Activated T-helper 1 cell treated with anti-CD3 and anti-CD28 coated beads, Interleukin-2, amount 50 U/mL, for 16 hours (primary cell): ENCODE data around the gene SLC1A1.

ENCODE experiments used
- DNase-seq, 2 donors: peaks; one replicate each; pipeline ENCODE4 v3.0.0-alpha.2; 2020; ENCODE audit warnings: low read depth in 1 of 2, low spot score in 1 of 2

SLC1A1 gene

DNA sequence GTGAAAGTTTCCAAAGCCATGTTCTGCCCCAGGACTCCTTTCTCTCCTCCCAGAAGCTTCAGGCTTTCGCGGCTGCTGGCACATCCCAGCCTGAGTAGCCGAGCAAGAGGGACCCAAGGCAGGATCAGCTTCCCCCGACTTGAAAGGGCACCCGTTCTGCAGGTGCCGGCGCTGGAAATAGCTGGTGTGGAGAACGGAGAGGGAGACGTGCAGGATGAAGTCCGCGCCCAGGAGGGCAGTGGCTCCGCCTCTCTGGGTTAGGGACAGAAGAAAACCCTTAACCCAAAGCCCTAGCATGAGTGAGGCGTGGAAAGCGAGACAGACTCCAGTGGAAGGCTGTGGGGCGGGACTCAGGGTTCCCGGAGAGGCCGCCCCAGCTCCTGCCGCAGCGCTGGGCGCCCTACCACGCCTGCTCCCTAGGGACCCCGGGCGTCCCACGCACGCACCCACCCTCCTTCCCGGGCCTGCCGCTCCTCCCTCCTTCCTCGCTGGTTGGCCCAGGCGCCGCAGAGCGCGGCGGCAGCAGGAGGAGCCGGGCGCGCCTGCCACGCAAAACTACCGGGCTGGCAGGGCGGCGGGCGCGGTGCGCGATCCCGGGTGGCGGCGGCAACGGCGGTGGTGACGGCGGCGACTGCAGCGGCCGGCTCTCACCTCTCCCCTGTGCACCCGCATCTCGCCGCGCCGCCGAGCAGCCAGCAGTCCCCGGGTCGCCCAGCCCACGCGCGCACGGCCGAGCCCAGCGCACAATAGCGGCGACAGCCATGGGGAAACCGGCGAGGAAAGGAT lies at the start of gene SLC1A1:
TSS of gene SLC1A1 (plus strand) at position 550 of the 786 bp plus-strand sequence. CDS start at position 762, 212 bp downstream.
- DNase-seq = no peak

DNA sequence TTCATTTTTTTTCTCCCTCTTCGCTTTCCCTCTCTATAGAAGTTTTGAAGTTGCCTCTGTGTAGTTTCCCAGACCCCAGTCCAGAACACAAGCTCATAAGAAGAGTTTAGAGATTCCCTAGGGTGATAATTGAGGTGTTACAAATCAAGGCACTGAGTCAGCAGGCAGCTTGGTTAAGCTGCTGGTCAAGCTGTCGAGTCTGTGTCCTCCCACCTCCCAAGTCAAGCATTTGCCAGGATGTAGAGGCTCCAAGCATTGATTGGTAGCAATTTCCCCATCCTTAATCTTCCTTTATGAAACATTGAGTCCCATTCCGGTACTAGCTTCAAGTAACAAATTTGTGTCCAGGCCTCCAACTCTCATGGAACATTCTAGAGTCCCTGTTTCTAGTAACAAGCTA lies 47.5 kb upstream of the SLC1A1 start:
- DNase-seq = no peak

DNA sequence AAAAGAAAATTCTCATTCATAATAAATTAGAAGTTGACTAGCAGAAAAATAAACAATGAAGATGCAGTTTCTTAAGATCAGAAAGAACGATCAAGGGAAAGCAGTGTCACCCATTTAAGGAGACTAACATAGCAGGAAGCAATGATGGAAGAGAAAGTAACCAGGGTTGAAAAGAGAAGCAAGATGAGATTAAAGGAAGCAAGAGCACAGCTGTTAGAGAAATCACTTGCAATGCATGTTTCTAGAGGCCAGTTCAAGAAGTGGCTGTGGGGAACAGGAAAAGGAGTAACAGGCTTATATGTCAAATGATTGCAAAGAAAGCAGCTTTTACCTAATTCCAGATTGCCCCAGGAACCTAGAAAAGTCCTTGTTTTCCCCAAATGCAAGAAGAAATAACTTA lies 46.8 kb upstream of the SLC1A1 start:
- no peak for DNase-seq

DNA sequence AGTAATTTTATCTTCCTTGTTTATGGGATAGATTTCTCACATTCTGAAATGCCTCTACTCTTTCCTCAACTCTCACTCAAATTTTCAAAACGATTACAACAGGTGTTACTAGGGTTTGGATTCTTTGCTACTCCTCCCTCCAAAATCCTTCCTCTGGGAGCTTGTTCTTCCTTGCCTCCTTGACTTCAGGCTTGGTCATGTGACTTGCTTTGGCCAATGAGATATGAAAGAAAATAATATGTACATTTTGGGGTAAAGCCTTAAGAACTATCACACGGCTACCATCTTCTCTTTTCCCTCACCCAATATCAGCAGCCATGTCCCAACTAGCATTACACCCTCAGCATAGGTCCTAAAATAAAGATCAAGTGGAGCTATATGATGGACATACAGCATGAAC lies 28.8 kb upstream of the SLC1A1 start:
- DNase-seq = no peak

DNA sequence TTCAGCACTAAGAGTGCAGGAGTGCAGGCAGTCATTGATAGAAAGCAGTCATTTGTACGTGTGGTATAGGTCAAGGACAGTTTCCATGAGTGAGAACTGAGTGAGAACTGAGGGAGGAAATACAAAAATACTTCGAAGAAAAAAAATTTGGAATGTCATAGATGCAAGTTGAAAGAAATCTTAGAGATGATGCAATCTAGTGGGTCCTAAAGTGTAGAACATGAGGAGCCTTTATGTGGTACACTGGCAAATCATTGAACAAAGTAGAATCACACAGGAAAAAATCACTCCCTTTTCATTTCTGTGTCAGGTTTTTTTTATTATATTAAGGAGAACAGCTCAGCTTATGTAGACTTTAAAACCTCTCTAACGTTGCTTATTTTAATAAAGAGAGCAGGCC lies 26.4 kb upstream of the SLC1A1 start:
- no peak for DNase-seq

DNA sequence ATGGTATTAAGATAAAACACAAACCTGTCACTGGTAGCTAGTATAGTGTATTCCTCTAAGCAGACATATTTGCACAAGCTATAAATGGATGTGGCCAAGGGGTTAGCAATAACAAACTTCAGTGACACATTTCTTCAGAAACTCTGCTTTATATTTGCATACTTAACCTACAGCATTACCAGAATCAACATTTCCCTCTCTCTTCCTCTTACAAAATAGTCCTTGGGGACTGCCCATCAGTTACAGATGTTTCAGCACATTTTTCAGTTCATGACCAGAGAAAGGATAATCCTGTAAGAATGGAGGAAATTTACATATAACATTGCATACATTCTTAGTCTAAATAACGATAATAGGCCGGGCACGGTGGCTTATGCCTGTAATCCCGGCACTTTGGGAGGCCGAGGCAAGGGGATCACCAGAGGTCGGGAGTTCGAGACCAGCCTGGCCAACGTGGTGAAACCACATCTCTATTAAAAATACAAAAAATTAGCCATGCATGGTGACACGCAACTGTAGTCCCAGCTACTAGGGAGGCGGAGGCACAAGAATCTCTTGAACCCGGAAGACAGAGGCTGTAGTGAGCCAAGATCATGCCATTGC lies 25.3 kb upstream of the SLC1A1 start:
- no peak for DNase-seq

DNA sequence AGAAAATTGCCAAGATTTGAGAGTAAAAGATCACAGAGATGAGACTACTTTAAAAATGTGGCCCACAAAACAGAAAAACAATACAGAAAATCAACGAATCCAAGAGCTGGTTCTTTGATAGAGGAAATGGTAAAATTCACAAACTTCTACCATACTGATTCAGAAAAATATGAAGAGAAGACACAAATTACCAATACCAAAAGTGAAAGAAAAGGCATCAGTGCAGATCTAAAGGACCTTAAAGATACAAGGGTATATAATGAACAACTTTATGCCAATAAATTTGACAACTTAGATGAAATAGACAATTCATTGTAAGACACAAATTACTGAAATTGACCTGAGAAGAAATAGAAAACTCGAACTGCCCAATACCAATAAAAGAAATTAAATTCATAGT lies 24.4 kb upstream of the SLC1A1 start:
- no peak for DNase-seq

DNA sequence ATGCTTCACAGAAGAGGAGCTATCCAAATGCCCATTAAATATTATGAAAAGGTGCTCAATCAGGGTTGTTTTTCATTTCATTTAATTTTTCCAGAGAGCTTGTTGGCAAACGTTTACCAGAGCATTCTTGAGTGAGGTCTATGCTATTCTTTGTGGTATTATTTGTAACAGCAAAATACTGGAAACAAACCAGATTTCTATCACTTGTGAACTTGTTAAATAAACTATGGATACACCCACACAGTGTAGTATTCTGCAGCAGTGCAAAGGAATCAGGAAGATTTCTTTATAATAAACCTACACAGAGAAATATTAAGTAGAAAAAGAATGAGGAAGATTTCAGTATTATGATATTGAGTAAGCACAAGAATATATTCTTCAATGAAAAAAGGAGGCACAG lies 15.0 kb upstream of the SLC1A1 start:
- no peak for DNase-seq

DNA sequence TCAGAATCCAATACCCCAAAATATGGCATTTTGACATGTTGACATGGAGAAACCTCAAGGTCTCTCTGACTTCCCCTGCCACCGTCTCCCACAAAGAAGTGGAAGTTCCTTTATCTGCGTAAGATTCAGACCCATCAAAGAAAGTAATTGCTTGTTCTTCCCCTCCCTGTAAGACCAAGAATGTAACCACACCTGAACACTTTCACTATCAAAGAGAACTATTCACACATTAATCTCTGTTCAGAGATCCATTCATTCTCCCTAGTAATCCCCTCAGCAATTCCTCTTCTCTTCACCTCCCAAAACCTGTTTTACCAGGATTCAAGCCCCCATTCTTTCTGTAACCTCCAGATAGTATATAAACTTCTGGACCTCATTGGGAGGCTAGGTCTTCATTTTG lies 4.1 kb upstream of the SLC1A1 start:
- DNase-seq = no peak

DNA sequence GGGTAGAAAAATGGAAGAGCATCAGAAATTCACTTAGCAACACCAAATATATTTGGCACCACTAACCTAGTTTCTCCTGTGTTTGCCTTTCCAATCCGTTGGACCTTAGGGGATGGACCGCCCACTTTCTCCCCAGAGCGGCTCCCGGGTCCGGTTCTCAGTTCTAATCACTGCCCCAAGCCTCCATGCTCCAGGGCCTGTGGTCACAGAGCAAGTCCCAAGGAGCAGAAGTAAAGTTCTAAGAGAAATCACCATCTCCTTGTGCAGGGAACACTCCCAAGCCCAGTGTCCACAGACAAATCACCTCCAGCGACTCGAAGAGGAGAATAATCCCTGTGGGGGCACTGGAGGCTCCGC lies 728 bp upstream of the SLC1A1 start:
- no peak for DNase-seq

DNA sequence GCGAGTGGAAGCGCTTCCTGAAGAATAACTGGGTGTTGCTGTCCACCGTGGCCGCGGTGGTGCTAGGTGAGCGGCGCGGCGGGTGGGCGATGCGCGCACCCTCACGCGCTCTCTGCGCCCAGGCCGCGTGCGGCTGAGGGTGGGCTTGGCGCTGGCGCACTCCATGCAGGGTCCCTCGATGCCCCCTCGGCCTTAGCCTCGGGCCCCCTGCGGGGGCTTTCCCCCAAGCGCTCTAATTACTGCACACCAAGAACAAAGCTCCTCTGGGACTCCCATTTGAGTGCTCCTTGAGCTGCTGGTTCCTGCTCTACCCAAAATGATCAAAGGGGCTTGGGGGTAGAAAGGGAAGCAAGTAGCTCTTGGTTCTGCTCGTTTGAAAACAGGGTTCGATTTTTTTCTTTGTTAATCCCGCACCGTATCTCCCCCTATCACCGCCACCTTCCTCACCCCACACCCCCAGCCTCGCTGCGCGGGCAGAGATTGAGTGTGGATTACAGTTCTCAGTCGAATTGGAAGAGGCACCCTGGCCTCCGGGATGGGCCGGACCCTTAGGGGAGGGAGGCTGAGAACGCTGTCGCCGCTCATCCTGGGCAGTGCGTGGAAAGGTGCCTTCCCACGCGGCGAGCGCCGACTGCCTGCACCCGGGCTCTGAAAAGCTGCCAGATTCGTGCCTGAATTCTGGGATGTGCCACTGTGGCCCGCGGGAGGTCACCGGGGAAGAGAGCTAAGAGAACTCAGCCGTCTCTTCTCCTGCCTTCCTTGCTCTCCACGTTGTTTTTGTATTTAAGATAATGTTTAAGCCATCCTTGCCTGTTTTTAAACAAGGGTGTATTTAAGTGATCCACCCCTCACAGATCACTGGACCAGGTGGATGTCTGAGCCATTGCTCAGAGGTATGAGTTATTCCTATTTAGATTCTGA lies 697 bp downstream of the SLC1A1 start:
- DNase-seq = no peak

DNA sequence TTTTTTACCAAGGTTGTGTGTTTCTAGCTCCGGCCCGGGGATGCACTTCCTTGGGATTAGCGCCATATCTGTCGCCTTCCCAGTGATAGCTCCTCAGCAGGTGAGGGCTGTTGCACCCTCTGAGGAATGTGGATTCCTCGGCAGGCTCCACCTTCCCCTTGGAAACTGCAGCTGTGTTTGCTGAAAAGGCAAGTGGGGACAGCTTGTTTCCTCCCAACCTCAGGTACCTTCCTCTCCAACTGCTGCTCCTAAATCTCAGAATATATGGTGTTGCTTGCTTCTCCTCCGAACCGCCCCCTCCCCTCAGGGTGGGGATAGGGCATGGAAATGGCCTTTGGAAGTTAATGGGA lies 1.3 kb downstream of the SLC1A1 start:
- DNase-seq = no peak

DNA sequence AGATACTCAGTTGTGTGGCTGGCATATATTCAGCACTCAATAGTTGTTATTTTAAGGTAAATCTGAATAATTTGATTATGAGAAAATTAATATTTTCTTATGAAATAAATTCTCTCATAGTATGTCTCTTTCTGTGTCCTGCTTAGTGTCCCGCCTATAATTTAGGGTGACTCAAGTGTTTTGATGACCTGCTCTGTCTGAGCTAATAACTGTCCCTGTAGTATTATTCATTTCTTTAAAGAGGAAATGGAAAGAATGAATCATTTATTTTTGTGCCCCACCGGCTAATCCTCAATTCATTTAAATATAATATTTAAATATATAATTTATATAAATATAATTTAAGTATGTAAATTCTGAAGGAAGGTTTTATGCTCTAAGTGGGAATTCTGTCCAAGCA lies 4.1 kb downstream of the SLC1A1 start:
- DNase-seq = no peak

DNA sequence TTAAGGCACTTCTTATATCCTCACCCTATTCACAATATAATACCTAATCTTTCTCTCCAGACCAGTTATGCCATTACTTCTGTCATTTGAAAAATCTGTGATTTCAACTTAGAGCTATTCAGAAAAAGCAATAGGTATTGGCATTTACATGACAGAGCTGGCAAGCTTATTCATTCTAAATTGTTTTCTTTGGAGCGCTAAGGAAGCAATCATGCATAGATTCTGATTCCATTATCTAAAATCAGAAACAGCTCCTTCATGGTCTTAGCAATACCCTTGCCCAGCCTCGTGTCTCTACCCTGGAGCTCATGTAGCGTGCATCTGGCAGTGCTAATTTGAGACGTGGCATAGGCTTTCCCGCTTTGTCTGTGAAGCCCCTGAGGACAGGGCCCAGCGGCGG lies 4.5 kb downstream of the SLC1A1 start:
- DNase-seq = no peak

DNA sequence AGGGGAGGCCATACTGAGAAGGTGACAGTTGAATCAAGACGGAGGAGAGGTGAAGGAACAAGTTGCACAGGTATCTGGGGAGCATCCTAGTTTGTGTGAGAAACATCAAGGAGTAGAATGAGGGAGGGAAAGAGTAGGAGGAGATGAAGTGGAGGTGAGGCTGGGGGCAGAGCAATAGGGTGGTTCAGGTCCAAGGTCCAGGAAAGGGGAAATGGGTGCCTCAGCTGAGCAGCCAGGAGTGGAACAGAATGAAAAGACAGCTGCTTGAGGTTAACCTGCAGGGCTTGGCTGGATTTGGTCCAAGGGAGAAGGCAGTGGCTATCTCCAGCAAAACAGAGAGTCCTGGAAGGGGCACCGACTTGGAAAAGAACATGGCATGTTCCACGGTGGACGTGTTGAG lies 5.3 kb downstream of the SLC1A1 start:
- DNase-seq = no peak

DNA sequence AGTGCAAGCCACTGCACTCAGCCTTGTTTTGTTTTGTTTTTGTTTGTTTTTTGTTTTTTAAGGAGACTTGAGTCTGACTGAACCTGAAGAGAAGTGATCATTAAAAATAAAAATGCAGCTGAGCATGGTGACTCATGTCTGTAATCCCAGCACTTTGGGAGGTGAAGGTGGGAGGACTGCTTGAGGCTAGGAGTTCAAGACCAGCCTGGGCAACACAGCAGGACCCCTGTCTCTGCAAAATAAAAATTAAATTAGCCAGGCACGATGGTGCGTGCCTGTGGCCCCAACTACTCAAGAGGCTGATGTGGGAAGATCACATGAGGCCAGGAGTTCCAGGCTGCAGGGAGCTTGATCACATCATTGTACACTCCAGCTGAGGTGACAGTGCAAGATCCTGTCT lies 6.2 kb downstream of the SLC1A1 start:
- no peak for DNase-seq

DNA sequence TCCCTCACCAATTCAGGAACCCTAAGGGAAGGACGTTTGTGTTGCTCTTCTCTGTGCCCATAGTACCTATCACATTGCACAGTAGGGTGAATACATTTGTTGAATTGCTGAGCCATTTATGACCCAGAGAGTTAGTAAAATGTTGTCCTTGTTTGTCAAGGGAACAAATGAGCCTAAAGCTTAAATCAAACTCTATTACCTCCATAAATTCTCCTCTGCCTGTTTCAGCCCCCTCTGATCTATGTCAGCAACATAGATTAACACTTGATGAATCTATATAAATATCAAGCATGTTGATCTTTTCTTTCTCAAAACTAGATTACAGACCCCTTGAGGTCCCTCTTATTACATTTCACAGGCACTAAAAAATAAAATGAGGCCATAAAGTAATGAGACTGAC lies 7.1 kb downstream of the SLC1A1 start:
- DNase-seq = no peak

DNA sequence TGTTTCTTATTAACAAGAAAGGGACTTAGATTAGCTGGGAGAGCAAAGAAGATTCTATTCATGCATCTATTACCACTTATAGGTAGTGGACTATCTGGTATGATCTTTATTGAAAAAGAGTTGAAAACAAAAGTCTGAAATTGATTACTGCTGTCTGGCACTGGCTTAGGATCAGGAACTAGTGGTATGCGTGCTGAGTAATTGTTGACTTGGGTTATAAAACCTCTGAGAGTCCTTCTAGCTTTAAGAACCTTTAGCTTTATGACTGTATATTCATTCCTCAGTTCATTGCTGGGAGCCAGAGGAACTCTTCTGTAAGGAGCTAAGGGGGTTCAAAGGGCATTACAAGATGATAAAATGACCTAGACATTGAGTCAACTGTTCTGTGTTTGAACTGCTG lies 7.6 kb downstream of the SLC1A1 start:
- DNase-seq = no peak

DNA sequence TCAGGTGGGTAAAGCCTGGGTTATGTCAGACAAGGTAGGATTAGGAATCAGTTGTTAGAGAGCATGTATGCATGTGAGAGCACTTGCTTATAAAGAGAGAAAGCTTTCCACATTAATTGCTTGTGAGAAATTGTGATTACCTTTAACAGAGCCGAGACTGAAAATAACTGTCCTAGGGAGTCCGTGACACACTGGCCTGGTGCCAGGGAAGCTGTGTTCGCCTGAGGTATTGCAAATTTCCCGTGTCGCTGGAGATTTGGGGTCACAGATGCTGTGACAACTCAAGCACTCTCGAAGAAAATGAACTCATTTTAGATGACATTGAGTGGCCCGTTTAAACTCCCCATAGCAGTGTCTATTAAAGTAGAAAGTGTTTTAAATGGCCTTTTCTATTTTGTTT lies 9.6 kb downstream of the SLC1A1 start:
- no peak for DNase-seq

DNA sequence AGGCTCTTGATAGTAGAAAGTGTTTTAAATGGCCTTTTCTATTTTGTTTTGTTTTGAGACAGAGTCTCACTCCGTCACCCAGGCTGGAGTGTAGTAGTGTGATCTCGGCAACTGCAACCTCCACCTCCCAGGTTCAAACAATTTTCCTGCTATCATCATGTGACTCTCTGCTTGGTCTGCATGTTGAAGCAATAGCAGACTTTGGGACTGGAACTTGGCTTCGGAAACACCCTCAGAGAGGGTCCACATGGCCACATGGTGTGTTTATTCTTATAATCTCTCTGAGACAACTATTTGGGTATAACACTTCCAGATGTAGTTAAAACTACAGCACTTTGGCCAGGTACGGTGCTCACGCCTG lies 10.9 kb downstream of the SLC1A1 start:
- DNase-seq = no peak

DNA sequence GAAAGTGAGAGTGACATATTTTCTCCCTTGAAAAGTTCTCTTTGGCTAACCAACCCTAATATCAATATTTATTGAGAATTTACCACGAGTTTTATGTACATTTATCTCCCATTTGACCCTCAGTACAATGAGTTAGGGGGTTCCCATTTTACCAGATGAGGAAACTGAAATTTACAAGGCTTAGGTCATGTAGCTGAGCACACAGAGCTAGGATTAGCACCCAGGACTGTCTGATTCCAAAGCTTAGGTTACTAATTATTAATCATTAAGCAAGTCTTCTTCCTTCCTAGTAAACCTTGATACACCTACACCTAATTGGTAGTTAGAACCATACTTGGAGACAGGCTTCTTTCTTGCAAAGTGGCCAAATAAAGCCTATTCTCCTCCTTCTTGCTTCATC lies 12.2 kb downstream of the SLC1A1 start:
- DNase-seq = no peak

DNA sequence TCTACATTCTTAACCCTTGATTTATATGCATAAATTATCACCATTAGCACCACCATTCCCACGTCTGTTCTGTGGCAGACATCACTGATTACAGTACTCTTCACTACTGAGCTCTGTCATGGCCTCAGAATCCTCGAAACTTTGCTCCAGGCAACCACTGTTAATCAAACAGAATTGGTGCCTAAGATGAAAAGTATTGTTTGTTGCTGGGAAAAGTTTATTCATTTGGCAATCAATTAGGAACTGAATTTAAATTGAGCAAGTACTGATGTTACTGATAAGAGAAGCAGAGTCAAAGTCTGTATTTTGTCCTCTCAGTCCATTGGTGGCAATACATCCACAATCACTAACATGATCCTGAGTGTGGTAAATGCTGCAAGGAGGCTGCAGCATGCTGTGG lies 12.8 kb downstream of the SLC1A1 start:
- DNase-seq = no peak
